ENCODE measurements around the gene GHR.

DNA sequence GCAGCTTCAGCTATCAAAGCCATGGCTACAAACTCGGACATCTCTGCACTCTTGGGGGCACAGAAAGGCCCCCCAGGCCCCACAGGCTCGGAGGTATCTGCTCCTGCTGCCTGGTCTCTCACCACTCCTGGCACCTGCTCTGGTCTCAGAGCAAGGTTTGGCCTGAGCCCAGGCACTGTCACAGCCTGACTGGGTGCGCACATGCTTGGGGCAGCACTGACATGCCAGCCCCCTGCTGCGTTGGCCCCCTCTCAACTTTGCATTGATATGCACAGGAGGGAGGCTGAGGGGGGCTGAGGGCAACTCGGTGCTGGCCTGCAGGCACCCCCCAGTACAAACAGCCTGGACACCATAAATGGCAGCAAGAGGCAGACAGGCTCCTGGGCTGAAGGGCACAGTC, 27.1 kb upstream of the GHR start:
- TF ChIP-seq, protein P1, sequence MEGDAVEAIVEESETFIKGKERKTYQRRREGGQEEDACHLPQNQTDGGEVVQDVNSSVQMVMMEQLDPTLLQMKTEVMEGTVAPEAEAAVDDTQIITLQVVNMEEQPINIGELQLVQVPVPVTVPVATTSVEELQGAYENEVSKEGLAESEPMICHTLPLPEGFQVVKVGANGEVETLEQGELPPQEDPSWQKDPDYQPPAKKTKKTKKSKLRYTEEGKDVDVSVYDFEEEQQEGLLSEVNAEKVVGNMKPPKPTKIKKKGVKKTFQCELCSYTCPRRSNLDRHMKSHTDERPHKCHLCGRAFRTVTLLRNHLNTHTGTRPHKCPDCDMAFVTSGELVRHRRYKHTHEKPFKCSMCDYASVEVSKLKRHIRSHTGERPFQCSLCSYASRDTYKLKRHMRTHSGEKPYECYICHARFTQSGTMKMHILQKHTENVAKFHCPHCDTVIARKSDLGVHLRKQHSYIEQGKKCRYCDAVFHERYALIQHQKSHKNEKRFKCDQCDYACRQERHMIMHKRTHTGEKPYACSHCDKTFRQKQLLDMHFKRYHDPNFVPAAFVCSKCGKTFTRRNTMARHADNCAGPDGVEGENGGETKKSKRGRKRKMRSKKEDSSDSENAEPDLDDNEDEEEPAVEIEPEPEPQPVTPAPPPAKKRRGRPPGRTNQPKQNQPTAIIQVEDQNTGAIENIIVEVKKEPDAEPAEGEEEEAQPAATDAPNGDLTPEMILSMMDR (IDR thresholded peaks at IDR 0.05) = no peak
- TF ChIP-seq POLR2A (IDR thresholded peaks at IDR 0.05) = no peak
